Testis (tissue), 3 donors: Measurements from ENCODE around the gene NKD1. TPM values are rescaled to one million over a fixed set of nuclear protein-coding genes. Genes with fewer than 3 reads are reported as not detected.

ENCODE experiments used
- DNase-seq: peaks from one replicate; pipeline ENCODE4 v3.0.0-alpha.2; 2019
- H3K27ac ChIP-seq, 2 donors: fragments of 200-600 bp; sonication (generic); one replicate each; pipeline ENCODE4 v1.5.1; 2019
- H3K27me3 ChIP-seq: fragments of 200-600 bp; sonication (generic); one replicate; pipeline ENCODE4 v1.5.1; 2019
- H3K36me3 ChIP-seq: fragments of 200-600 bp; sonication (generic); one replicate; pipeline ENCODE4 v1.5.1; 2017; ENCODE audit warnings: low read depth; ENCODE audit errors: missing control alignments
- H3K4me1 ChIP-seq: fragments of 200-600 bp; sonication (generic); one replicate; pipeline ENCODE4 v1.5.1; 2019
- H3K4me3 ChIP-seq, 2 donors: fragments of 200-600 bp; sonication (generic); one replicate each; pipeline ENCODE4 v1.5.1; 2017 to 2019
- H3K9me3 ChIP-seq: fragments of 200-600 bp; sonication (generic); one replicate; pipeline ENCODE4 v1.5.1; 2017
- POLR2A ChIP-seq: fragments of 450-650 bp; IDR thresholded peaks from one replicate; pipeline ENCODE4 v1.6.1; 2017; ENCODE audit warnings: antibody characterized with exemption, mild to moderate bottlenecking, moderate library complexity
- WGBS, 2 donors: methylation state at CpG; one replicate each; pipeline ENCODE4 v1.1.5; 2018; 5-methylcytosine and 5-hydroxymethylcytosine counted together
- intact Hi-C: fragments of 100-400 bp; cut with DNase I; formaldehyde crosslinking; loops from one replicate; pipeline ENCODE4 v1.15.1; 2023; ENCODE audit warnings: low total_unique reads
- polyA plus RNA-seq: library from polyadenylated mRNA; stranded (reverse); fragments of 350-450 nt; fragmentation: Illumina TruSeq; extraction: RNeasy Lipid Tissue Mini Kit (QIAGEN cat#74804); gene quantifications from one replicate; pipeline ENCODE4 v1.2.3, GENCODE V29; 2014; ENCODE audit warnings: low read depth, low replicate concordance; ENCODE audit not compliant: insufficient read depth
- total RNA-seq, 2 donors: library from RNA; depleted of rRNA; stranded (reverse); fragments of >200 nt; gene quantifications; one replicate each; pipeline ENCODE4 v1.2.3, GENCODE V29; 2016
- TF ChIP-seq, protein P1 (sequence below), 3 experiments: fragments of 450-650 bp in 2 of 3; fragments of 200-600 bp in 1 of 3; sonication (generic) in 1 of 3; IDR thresholded peaks; one replicate each; pipeline ENCODE4 v1.5.1; 2016 to 2019; ENCODE audit warnings: antibody characterized with exemption in 3 of 3, mild to moderate bottlenecking in 2 of 3, moderate library complexity in 1 of 3

NKD1 gene
- total and polyA plus RNA-seq, 3 donors from 2014 or later: 5.9 to 14.4 (median 8.4) TPM

DNA sequence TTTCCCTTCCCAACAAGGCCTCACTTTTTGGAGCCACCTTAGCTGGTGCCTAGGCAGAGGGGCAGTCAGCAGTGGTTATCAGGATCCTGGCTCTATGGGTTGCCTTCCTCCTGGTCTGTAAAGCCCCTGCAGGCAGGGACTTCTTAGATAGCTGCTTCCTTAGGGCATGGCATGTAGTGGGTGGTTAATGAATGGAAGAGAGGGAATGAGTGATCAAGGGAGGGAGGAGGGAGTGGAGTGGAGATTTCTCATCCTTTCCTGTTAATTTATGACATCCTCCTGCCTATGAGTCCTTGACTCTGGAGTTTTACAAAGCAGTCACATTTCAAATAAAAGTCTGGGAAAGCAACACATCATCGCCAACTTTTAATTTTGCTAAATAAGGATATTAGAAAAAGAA lies 92.2 kb downstream of the NKD1 start:
- H3K9me3 ChIP-seq: no peaks in the 10 kb centered on the region
- no peaks in the 10 kb centered on the region for H3K36me3 ChIP-seq
- H3K27me3 ChIP-seq: no peaks in the 10 kb centered on the region
- H3K27ac ChIP-seq: no peak overlapping the region
- DNase-seq: no peak
- no peak overlapping the region for H3K4me3 ChIP-seq
- intact Hi-C loops: no loop called here
- TF ChIP-seq, protein P1, sequence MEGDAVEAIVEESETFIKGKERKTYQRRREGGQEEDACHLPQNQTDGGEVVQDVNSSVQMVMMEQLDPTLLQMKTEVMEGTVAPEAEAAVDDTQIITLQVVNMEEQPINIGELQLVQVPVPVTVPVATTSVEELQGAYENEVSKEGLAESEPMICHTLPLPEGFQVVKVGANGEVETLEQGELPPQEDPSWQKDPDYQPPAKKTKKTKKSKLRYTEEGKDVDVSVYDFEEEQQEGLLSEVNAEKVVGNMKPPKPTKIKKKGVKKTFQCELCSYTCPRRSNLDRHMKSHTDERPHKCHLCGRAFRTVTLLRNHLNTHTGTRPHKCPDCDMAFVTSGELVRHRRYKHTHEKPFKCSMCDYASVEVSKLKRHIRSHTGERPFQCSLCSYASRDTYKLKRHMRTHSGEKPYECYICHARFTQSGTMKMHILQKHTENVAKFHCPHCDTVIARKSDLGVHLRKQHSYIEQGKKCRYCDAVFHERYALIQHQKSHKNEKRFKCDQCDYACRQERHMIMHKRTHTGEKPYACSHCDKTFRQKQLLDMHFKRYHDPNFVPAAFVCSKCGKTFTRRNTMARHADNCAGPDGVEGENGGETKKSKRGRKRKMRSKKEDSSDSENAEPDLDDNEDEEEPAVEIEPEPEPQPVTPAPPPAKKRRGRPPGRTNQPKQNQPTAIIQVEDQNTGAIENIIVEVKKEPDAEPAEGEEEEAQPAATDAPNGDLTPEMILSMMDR (IDR thresholded peaks at IDR 0.05): no peak
- TF ChIP-seq POLR2A: no peak
- 90 to 98% methylated on average over 1 of the region's 1 CpG for WGBS, 2 donors
- no peaks in the 10 kb centered on the region for H3K4me1 ChIP-seq

- no peaks in the 10 kb centered on the region for H3K36me3 ChIP-seq
- 88 to 93% methylated on average over 13 to 15 of the region's 15 CpGs for WGBS, 2 donors
- DNase-seq: no peak
- H3K9me3 ChIP-seq: no peaks in the 10 kb centered on the region
- no peaks in the 10 kb centered on the region for H3K27me3 ChIP-seq
- H3K27ac ChIP-seq: no peak overlapping the region
- H3K4me1 ChIP-seq: no peaks in the 10 kb centered on the region
- intact Hi-C loops: no loop called here
- TF ChIP-seq POLR2A: no peak
- TF ChIP-seq, protein P1 (IDR thresholded peaks at IDR 0.05): no peak
- no peak overlapping the region for H3K4me3 ChIP-seq
Observed at GRCh38 chr16:50640919-50641817, 93.0 kb downstream of the NKD1 start.

GRCh38 chr16:50641818-50642187 lies 93.6 kb downstream of the NKD1 start:
- TF ChIP-seq, protein P1 (IDR thresholded peaks at IDR 0.05): no peak
- no peak for TF ChIP-seq POLR2A
- Histone ChIP-seq H3K4me3 (no peak overlapping the region), H3K27me3 (no peaks in the 10 kb centered on the region), H3K4me1 (no peaks in the 10 kb centered on the region), H3K36me3 (no peaks in the 10 kb centered on the region), H3K9me3 (no peaks in the 10 kb centered on the region), H3K27ac (no peak overlapping the region)
- intact Hi-C loops: no loop called here
- WGBS, 2 donors: 82 to 88% methylated on average over 4 of the region's 4 CpGs
- no peak for DNase-seq

DNA sequence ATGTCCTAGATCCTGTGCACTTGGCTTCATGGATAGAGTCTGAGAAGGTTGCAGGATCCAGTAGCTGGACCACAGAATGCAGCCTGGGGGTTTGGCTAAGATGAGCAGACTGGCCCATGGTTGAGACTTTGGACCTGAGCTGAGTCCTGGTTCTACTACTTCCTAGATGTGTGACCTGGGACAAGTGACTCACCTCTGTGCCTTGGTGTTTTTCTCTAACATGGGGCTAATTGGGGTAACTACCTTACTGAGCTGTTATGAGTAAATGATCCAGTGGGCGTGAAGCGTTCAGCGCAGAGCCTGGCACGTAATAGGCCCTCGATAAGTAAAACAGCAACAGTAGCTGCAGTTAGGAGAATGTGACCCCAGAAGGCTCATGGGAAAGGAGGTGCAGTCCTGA lies 94.2 kb downstream of the NKD1 start:
- Histone ChIP-seq H3K9me3 (no peaks in the 10 kb centered on the region), H3K4me1 (no peaks in the 10 kb centered on the region), H3K27me3 (no peaks in the 10 kb centered on the region), H3K36me3 (no peaks in the 10 kb centered on the region), H3K27ac (no peak overlapping the region), H3K4me3 (no peak overlapping the region)
- DNase-seq: no peak
- intact Hi-C loops: no loop called here
- no peak for TF ChIP-seq POLR2A
- TF ChIP-seq, protein P1 (IDR thresholded peaks at IDR 0.05): no peak
- 93 to 98% methylated on average over 5 of the region's 5 CpGs for whole genome bisulfite sequencing, 2 donors

DNA sequence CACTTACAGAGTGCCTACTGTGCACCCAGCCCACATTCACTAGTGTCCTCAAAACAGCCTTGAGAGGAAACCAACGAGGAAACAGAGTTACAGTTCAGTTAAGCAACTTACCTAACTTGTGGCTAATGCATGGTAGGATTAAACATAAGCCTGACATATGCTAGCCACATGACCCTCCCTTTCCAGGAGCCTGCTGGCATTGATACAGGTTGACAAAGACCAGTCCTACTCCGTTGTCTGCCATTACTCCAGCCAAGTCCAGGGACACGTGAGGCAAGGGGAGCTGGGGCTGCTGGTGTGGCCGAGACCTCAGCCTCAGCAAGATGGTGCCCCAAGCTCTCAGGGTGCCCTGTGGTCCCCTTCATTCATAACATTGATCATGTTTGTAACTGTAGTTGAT lies 95.0 kb downstream of the NKD1 start:
- Histone ChIP-seq H3K4me1 (no peaks in the 10 kb centered on the region), H3K9me3 (no peaks in the 10 kb centered on the region), H3K27me3 (no peaks in the 10 kb centered on the region), H3K4me3 (no peak overlapping the region), H3K27ac (no peak overlapping the region), H3K36me3 (no peaks in the 10 kb centered on the region)
- intact Hi-C loops: no loop called here
- TF ChIP-seq POLR2A: no peak
- TF ChIP-seq, protein P1 (IDR thresholded peaks at IDR 0.05): no peak
- 96 to 100% methylated on average over 2 to 4 of the region's 4 CpGs for WGBS, 2 donors
- DNase-seq: no peak
